GM18526 (cell line): ENCODE measurements around the gene RFLNA.

Experiments used
- POLR2A ChIP-seq: IDR thresholded peaks from 3 replicates; pipeline ENCODE4 v1.6.1; 2011; ENCODE audit not compliant: insufficient read length; ENCODE audit errors: extremely low read depth

Gene RFLNA

GRCh38 chr12:124334976-124335375, 40.1 kb downstream of the RFLNA start:
- no peak for TF ChIP-seq POLR2A

- no peak for TF ChIP-seq POLR2A
These were observed 40.7 kb downstream of the RFLNA start for GRCh38 chr12:124335426-124336183.

- no peak for TF ChIP-seq POLR2A
These were observed 41.2 kb downstream of the RFLNA start for GRCh38 chr12:124336184-124336437.

- no peak for TF ChIP-seq POLR2A
These were observed 42.0 kb downstream of the RFLNA start for GRCh38 chr12:124336742-124337520.

GRCh38 chr12:124337622-124338021, 42.7 kb downstream of the RFLNA start:
- TF ChIP-seq POLR2A = no peak

- no peak for TF ChIP-seq POLR2A
These were observed 43.6 kb downstream of the RFLNA start for GRCh38 chr12:124338448-124338847.

- TF ChIP-seq POLR2A = no peak
These were observed 44.1 kb downstream of the RFLNA start for GRCh38 chr12:124338876-124339603.

- TF ChIP-seq POLR2A = no peak
These were observed 45.4 kb downstream of the RFLNA start for GRCh38 chr12:124340080-124340900.

- no peak for TF ChIP-seq POLR2A
These were observed 46.8 kb downstream of the RFLNA start for GRCh38 chr12:124341645-124342069.

GRCh38 chr12:124344022-124344421, 49.1 kb downstream of the RFLNA start:
- no peak for TF ChIP-seq POLR2A

GRCh38 chr12:124344526-124344925, 49.6 kb downstream of the RFLNA start:
- no peak for TF ChIP-seq POLR2A

GRCh38 chr12:124345795-124346194, 50.9 kb downstream of the RFLNA start:
- TF ChIP-seq POLR2A = no peak

- no peak for TF ChIP-seq POLR2A
These were observed 51.7 kb downstream of the RFLNA start for GRCh38 chr12:124346425-124347168.

- TF ChIP-seq POLR2A = no peak
These were observed 52.4 kb downstream of the RFLNA start for GRCh38 chr12:124347335-124347734.
